Uterus (tissue), 4 donors: Measurements from ENCODE around the gene PLA2G7. TPM values are rescaled to one million over a fixed set of nuclear protein-coding genes. Genes with fewer than 3 reads are reported as not detected.

Experiments used
- DNase-seq, 2 donors: peaks; one replicate each; pipeline ENCODE4 v3.0.0-alpha.2; 2019 to 2020
- H3K27ac ChIP-seq, 2 donors: fragments of 200-600 bp; sonication (generic); 1 replicate in 1 of 2; 2 replicates in 1 of 2; pipeline ENCODE4 v1.5.1; 2016 to 2018
- H3K27me3 ChIP-seq, 2 donors: fragments of 200-600 bp; sonication (generic); one replicate each; pipeline ENCODE4 v1.5.1; 2018 to 2019; ENCODE audit warnings: control low read depth in 1 of 2
- H3K36me3 ChIP-seq, 2 donors: fragments of 200-600 bp; sonication (generic); one replicate each; pipeline ENCODE4 v1.5.1; 2019; ENCODE audit warnings: control low read depth in 1 of 2
- H3K4me1 ChIP-seq, 2 donors: fragments of 200-600 bp; sonication (generic); one replicate each; pipeline ENCODE4 v1.5.1; 2018 to 2019; ENCODE audit warnings: control low read depth in 1 of 2
- H3K4me3 ChIP-seq, 2 donors: fragments of 200-600 bp; sonication (generic); 1 replicate in 1 of 2; 2 replicates in 1 of 2; pipeline ENCODE4 v1.5.1; 2018 to 2019; ENCODE audit warnings: mild to moderate bottlenecking in 1 of 2
- H3K9me3 ChIP-seq, 2 donors: fragments of 200-600 bp; sonication (generic); one replicate each; pipeline ENCODE4 v1.5.1; 2019; ENCODE audit warnings: control low read depth in 1 of 2
- CTCF ChIP-seq, 4 experiments: fragments of 200-600 bp in 2 of 4; fragments of 450-650 bp in 2 of 4; sonication (generic) in 2 of 4; IDR thresholded peaks; one replicate each; pipeline ENCODE4 v1.5.1; 2016 to 2019; ENCODE audit warnings: antibody characterized with exemption in 4 of 4, mild to moderate bottlenecking in 2 of 4, moderate library complexity in 1 of 4
- POLR2A ChIP-seq, 2 donors: fragments of 450-650 bp; IDR thresholded peaks; one replicate each; pipeline ENCODE4 v1.6.1; 2016; ENCODE audit warnings: antibody characterized with exemption in 2 of 2, mild to moderate bottlenecking in 1 of 2, moderate library complexity in 1 of 2
- intact Hi-C: fragments of 100-400 bp; cut with DNase I; formaldehyde crosslinking; loops from one replicate; pipeline ENCODE4 v1.15.1; 2023; ENCODE audit warnings: low total_unique reads
- total RNA-seq, 4 donors: library from RNA; depleted of rRNA in 3 of 4; stranded (reverse); fragments of >200 nt in 3 of 4; gene quantifications; one replicate each; pipeline versions ENCODE4 v1.1.0 to v1.2.4, GENCODE V29; 2014 to 2023
- donor health status: DM: yes; HTN: yes; CAD: no.

PLA2G7 gene
- total RNA-seq, 4 donors from 2014 or later: 3.9 TPM; not detected in 3

GRCh38 chr6:46757214-46757596 is 22.0 kb upstream of the PLA2G7 start:
- TF ChIP-seq CTCF (IDR thresholded peaks at IDR 0.05): no peak
- no peak for TF ChIP-seq POLR2A (IDR thresholded peaks at IDR 0.05)
- intact Hi-C loops: no loop called here
- no peak overlapping the region for H3K4me3 ChIP-seq
- no peaks in the 10 kb centered on the region for H3K4me1 ChIP-seq
- no peaks in the 10 kb centered on the region for H3K9me3 ChIP-seq
- DNase-seq: no peak
- H3K27ac ChIP-seq: no peak overlapping the region
- H3K36me3 ChIP-seq: no peaks in the 10 kb centered on the region
- H3K27me3 ChIP-seq: no peaks in the 10 kb centered on the region

- H3K4me1 ChIP-seq: no peaks in the 10 kb centered on the region
- H3K27me3 ChIP-seq: no peaks in the 10 kb centered on the region
- H3K27ac ChIP-seq: no peak overlapping the region
- no peak overlapping the region for H3K4me3 ChIP-seq
- no peak for DNase-seq
- H3K36me3 ChIP-seq: no peaks in the 10 kb centered on the region
- TF ChIP-seq POLR2A (IDR thresholded peaks at IDR 0.05): no peak
- TF ChIP-seq CTCF (IDR thresholded peaks at IDR 0.05): no peak
- H3K9me3 ChIP-seq: no peaks in the 10 kb centered on the region
- intact Hi-C loops: no loop called here
These were observed 21.5 kb upstream of the PLA2G7 start for GRCh38 chr6:46756469-46757213.

- H3K27me3 ChIP-seq: no peaks in the 10 kb centered on the region
- no peak overlapping the region for H3K27ac ChIP-seq
- no peak for DNase-seq
- no peaks in the 10 kb centered on the region for H3K36me3 ChIP-seq
- no peak for TF ChIP-seq CTCF (IDR thresholded peaks at IDR 0.05)
- no peaks in the 10 kb centered on the region for H3K4me1 ChIP-seq
- no peak overlapping the region for H3K4me3 ChIP-seq
- intact Hi-C loops: no loop called here
- H3K9me3 ChIP-seq: no peaks in the 10 kb centered on the region
These were observed 20.7 kb upstream of the PLA2G7 start for GRCh38 chr6:46755865-46756264.

- DNase-seq: no peak
- Histone ChIP-seq H3K4me3 (no peak overlapping the region), H3K27ac (no peak overlapping the region), H3K36me3 (no peaks in the 10 kb centered on the region), H3K4me1 (no peaks in the 10 kb centered on the region), H3K27me3 (no peaks in the 10 kb centered on the region), H3K9me3 (no peaks in the 10 kb centered on the region)
- intact Hi-C loops: no loop called here
- no peak for TF ChIP-seq POLR2A (IDR thresholded peaks at IDR 0.05)
- no peak for TF ChIP-seq CTCF (IDR thresholded peaks at IDR 0.05)
These were observed 16.5 kb upstream of the PLA2G7 start for GRCh38 chr6:46751658-46752057.

- no peak for TF ChIP-seq CTCF (IDR thresholded peaks at IDR 0.05)
- no peak for TF ChIP-seq POLR2A (IDR thresholded peaks at IDR 0.05)
- Histone ChIP-seq H3K4me1 (no peaks in the 10 kb centered on the region), H3K9me3 (no peaks in the 10 kb centered on the region), H3K36me3 (no peaks in the 10 kb centered on the region), H3K27me3 (no peaks in the 10 kb centered on the region), H3K27ac (no peak overlapping the region), H3K4me3 (no peak overlapping the region)
- DNase-seq: no peak
- intact Hi-C loops: no loop called here
These were observed 14.6 kb upstream of the PLA2G7 start for GRCh38 chr6:46749731-46750130.
